Mononuclear cell (primary cell): ENCODE measurements around the gene RIPPLY1. TPM values are rescaled to one million over a fixed set of nuclear protein-coding genes. Genes with fewer than 3 reads are reported as not detected.
"Not testable (repeated sequence)": the region's sequence is repeated elsewhere in the genome, so short reads cannot be mapped to it uniquely, and the experiment has no call there.

Experiments
- H3K27me3 ChIP-seq: 2 replicates; pipeline ENCODE4 v1.6.0; 2011; ENCODE audit warnings: low read length, control low read depth; ENCODE audit not compliant: insufficient read depth
- H3K4me1 ChIP-seq: 2 replicates; pipeline ENCODE4 v1.5.1; 2011; ENCODE audit warnings: mild to moderate bottlenecking, low read length, control low read depth; ENCODE audit not compliant: insufficient read depth
- H3K4me3 ChIP-seq: 2 replicates; pipeline ENCODE4 v1.5.1; 2011; ENCODE audit warnings: mild to moderate bottlenecking, low read length, moderate library complexity
- H3K9me3 ChIP-seq: 2 replicates; pipeline ENCODE4 v1.5.1; 2011; ENCODE audit warnings: low read depth, mild to moderate bottlenecking, control low read depth, low read length
- total RNA-seq: library from RNA; depleted of rRNA; stranded (reverse); fragments of >200 nt; gene quantifications from one replicate; pipeline ENCODE4 v1.2.3, GENCODE V29; 2012

RIPPLY1 gene
- total RNA-seq, 1 donor: not detected

GRCh38 chrX:106898462-106898861, 4.7 kb downstream of the RIPPLY1 start:
- no peaks in the 10 kb centered on the region for H3K9me3 ChIP-seq
- H3K4me3 ChIP-seq: no peak overlapping the region
- H3K27me3 ChIP-seq: no peaks in the 10 kb centered on the region
- H3K4me1 ChIP-seq: no peaks in the 10 kb centered on the region

- Histone ChIP-seq H3K4me3 (no peak overlapping the region), H3K4me1 (no peaks in the 10 kb centered on the region), H3K27me3 (no peaks in the 10 kb centered on the region), H3K9me3 (no peaks in the 10 kb centered on the region)
Measured at GRCh38 chrX:106897259-106897658, 5.9 kb downstream of the RIPPLY1 start.

GRCh38 chrX:106894978-106895452, 8.1 kb downstream of the RIPPLY1 start:
- no peak overlapping the region for H3K4me3 ChIP-seq
- no peaks in the 10 kb centered on the region for H3K4me1 ChIP-seq
- H3K9me3 ChIP-seq: no peaks in the 10 kb centered on the region
- no peaks in the 10 kb centered on the region for H3K27me3 ChIP-seq

GRCh38 chrX:106894392-106894909, 8.7 kb downstream of the RIPPLY1 start:
- H3K9me3 ChIP-seq: no peaks in the 10 kb centered on the region
- H3K4me3 ChIP-seq: no peak overlapping the region
- H3K27me3 ChIP-seq: no peaks in the 10 kb centered on the region
- H3K4me1 ChIP-seq: no peaks in the 10 kb centered on the region

- H3K4me3 ChIP-seq: no peak overlapping the region
- H3K27me3 ChIP-seq: no peaks in the 10 kb centered on the region
- no peaks in the 10 kb centered on the region for H3K4me1 ChIP-seq
- H3K9me3 ChIP-seq: no peaks in the 10 kb centered on the region
Measured at GRCh38 chrX:106891762-106892460, 11.2 kb downstream of the RIPPLY1 start.

GRCh38 chrX:106889468-106889867, 13.7 kb downstream of the RIPPLY1 start:
- H3K9me3 ChIP-seq: no peaks in the 10 kb centered on the region
- H3K4me3 ChIP-seq: no peak overlapping the region
- no peaks in the 10 kb centered on the region for H3K27me3 ChIP-seq

GRCh38 chrX:106875151-106875550, 28.0 kb downstream of the RIPPLY1 start:
- H3K4me3 ChIP-seq: no peak overlapping the region
- no peaks in the 10 kb centered on the region for H3K4me1 ChIP-seq
- H3K27me3 ChIP-seq: no peaks in the 10 kb centered on the region
- H3K9me3 ChIP-seq: no peaks in the 10 kb centered on the region

More at GRCh38 chrX:106889468-106889867, 13.7 kb downstream of the RIPPLY1 start:
- no peaks in the 10 kb centered on the region for H3K4me1 ChIP-seq

- H3K27me3 ChIP-seq: no peaks in the 10 kb centered on the region
- H3K4me3 ChIP-seq: no peak overlapping the region
- H3K9me3 ChIP-seq: no peaks in the 10 kb centered on the region
- H3K4me1 ChIP-seq: no peaks in the 10 kb centered on the region
Measured at GRCh38 chrX:106874075-106874474, 29.1 kb downstream of the RIPPLY1 start.

GRCh38 chrX:106872796-106873195, 30.3 kb downstream of the RIPPLY1 start:
- H3K27me3 ChIP-seq, H3K4me3 ChIP-seq, H3K9me3 ChIP-seq, H3K4me1 ChIP-seq: not testable (repeated sequence)

- no peak overlapping the region for H3K4me3 ChIP-seq
- H3K27me3 ChIP-seq: no peaks in the 10 kb centered on the region
- no peaks in the 10 kb centered on the region for H3K9me3 ChIP-seq
- no peaks in the 10 kb centered on the region for H3K4me1 ChIP-seq
Measured at GRCh38 chrX:106863697-106864096, 39.4 kb downstream of the RIPPLY1 start.

- H3K4me3 ChIP-seq: no peak overlapping the region
- no peaks in the 10 kb centered on the region for H3K9me3 ChIP-seq
- no peaks in the 10 kb centered on the region for H3K4me1 ChIP-seq
- H3K27me3 ChIP-seq: no peaks in the 10 kb centered on the region
Measured at GRCh38 chrX:106862972-106863688, 40.0 kb downstream of the RIPPLY1 start.

Other genes starting within 250 kb of the RIPPLY1 start
- not detected for gene RNF128, start 176.6 kb downstream of the RIPPLY1 start, total RNA-seq
- gene TBC1D8B, start 100.7 kb downstream of the RIPPLY1 start, total RNA-seq: 0.73 TPM
- not detected for gene CLDN2, start 17.1 kb upstream of the RIPPLY1 start, total RNA-seq
- gene MORC4, start 96.9 kb upstream of the RIPPLY1 start, total RNA-seq: 11.5 TPM
- 10.9 TPM for gene RBM41, start 215.5 kb upstream of the RIPPLY1 start, total RNA-seq